Mesenteric fat pad (tissue), 1 donor: ENCODE results near the gene SLC25A45. TPM values are rescaled to one million over a fixed set of nuclear protein-coding genes. Genes with fewer than 3 reads are reported as not detected.

Experiments used
- DNase-seq: peaks from one replicate; pipeline ENCODE4 v3.0.0-alpha.2; 2020; ENCODE audit warnings: low spot score
- total RNA-seq: library from RNA; stranded (reverse); fragmentation: NEBNext Ultra II Directional; extraction: Animal tissue kit (Norgen Biotek cat#: 25700); gene quantifications from one replicate; pipeline ENCODE4 v1.2.1, GENCODE V29; 2021
- donor health status: DM: yes; HTN: yes; CAD: no.

Gene SLC25A45
- total RNA-seq, 1 donor from 2014 or later = 8.7 TPM

GRCh38 chr11:65325435-65325834, 57.0 kb downstream of the SLC25A45 start:
- no peak for DNase-seq

Other genes starting within 250 kb of the SLC25A45 start
- gene SYVN1, start 248.1 kb downstream of the SLC25A45 start, total RNA-seq = 78.8 TPM
- gene SPDYC, start 212.4 kb downstream of the SLC25A45 start, total RNA-seq = not detected
- gene CAPN1, start 200.7 kb downstream of the SLC25A45 start, total RNA-seq = 102 TPM
- gene POLA2, start 120.7 kb downstream of the SLC25A45 start, total RNA-seq = 5.9 TPM
- gene CDC42EP2, start 67.8 kb downstream of the SLC25A45 start, total RNA-seq = 88.4 TPM
- 34.1 TPM for gene DPF2, start 48.8 kb downstream of the SLC25A45 start, total RNA-seq
- not detected for gene TIGD3, start 27.9 kb downstream of the SLC25A45 start, total RNA-seq
- gene FRMD8, start 4.0 kb upstream of the SLC25A45 start, total RNA-seq = 44.0 TPM
- 1,527 TPM for gene NEAT1, start 40.2 kb upstream of the SLC25A45 start, total RNA-seq
- gene MALAT1, start 116.4 kb upstream of the SLC25A45 start, total RNA-seq = 11,495 TPM
- 87.0 TPM for gene SCYL1, start 142.4 kb upstream of the SLC25A45 start, total RNA-seq
- gene LTBP3, start 175.7 kb upstream of the SLC25A45 start, total RNA-seq = 91.9 TPM
- 34.9 TPM for gene ZNRD2, start 187.8 kb upstream of the SLC25A45 start, total RNA-seq
- 37.4 TPM for gene FAM89B, start 189.9 kb upstream of the SLC25A45 start, total RNA-seq
- gene EHBP1L1, start 193.4 kb upstream of the SLC25A45 start, total RNA-seq = 78.6 TPM
- gene KCNK7, start 213.2 kb upstream of the SLC25A45 start, total RNA-seq = 1.5 TPM
- gene MAP3K11, start 231.6 kb upstream of the SLC25A45 start, total RNA-seq = 67.6 TPM
- gene PCNX3, start 233.1 kb upstream of the SLC25A45 start, total RNA-seq = 30.6 TPM